ENCODE data around the gene LCP2. TPM values are rescaled to one million over a fixed set of nuclear protein-coding genes. Genes with fewer than 3 reads are reported as not detected.

Gene LCP2
- total and polyA plus RNA-seq, 2 donors from 2014 or later: 4.6 to 48.8 TPM

GRCh38 chr5:170338933-170339779 is 41.6 kb upstream of the LCP2 start:
- intact Hi-C loops (cut with DNase I): no loop called here
- Histone ChIP-seq H3K9me3 (ENCODE audit: control insufficient read depth in 2 of 3, insufficient read depth in 1 of 3, low read length in 3 of 3) (no peaks in the 10 kb centered on the region), H3K4me1 (ENCODE audit: control insufficient read depth in 2 of 3, insufficient read depth in 2 of 3, low read depth in 1 of 3, low read length in 3 of 3) (no peaks in the 10 kb centered on the region), H3K27ac (ENCODE audit: low read depth in 2 of 2, low read length in 2 of 2) (no peak overlapping the region), H3K4me3 (ENCODE audit: low read length in 3 of 3) (no peak overlapping the region), H3K27me3 (ENCODE audit: control insufficient read depth, insufficient read depth, low read length) (no peaks in the 10 kb centered on the region), H3K9ac (ENCODE audit: low read length in 3 of 3) (no peak overlapping the region), H3K36me3 (ENCODE audit: control insufficient read depth in 2 of 3, insufficient read depth in 3 of 3, low read length in 3 of 3) (no peaks in the 10 kb centered on the region)
- no peak for DNase-seq
- no peak for FAIRE-seq
- peak; percentile 22 for TF ChIP-seq CTCF (IDR thresholded peaks at IDR 0.05; ENCODE audit: borderline replicate concordance, extremely low read depth, insufficient read depth)

- H3K36me3 ChIP-seq (ENCODE audit: control insufficient read depth in 2 of 3, insufficient read depth in 3 of 3, low read length in 3 of 3): no peaks in the 10 kb centered on the region
- H3K9ac ChIP-seq (ENCODE audit: low read length in 3 of 3): no peak overlapping the region
- no peak for TF ChIP-seq CTCF (IDR thresholded peaks at IDR 0.05; ENCODE audit: borderline replicate concordance, extremely low read depth, insufficient read depth)
- FAIRE-seq (no peak), DNase-seq (no peak)
- H3K27me3 ChIP-seq (ENCODE audit: control insufficient read depth, insufficient read depth, low read length): no peaks in the 10 kb centered on the region
- intact Hi-C loops (cut with DNase I): no loop called here
- H3K9me3 ChIP-seq (ENCODE audit: control insufficient read depth in 2 of 3, insufficient read depth in 1 of 3, low read length in 3 of 3): no peaks in the 10 kb centered on the region
- H3K4me1 ChIP-seq (ENCODE audit: control insufficient read depth in 2 of 3, insufficient read depth in 2 of 3, low read depth in 1 of 3, low read length in 3 of 3): no peaks in the 10 kb centered on the region
- no peak overlapping the region for H3K27ac ChIP-seq (ENCODE audit: low read depth in 2 of 2, low read length in 2 of 2)
- H3K4me3 ChIP-seq (ENCODE audit: low read length in 3 of 3): no peak overlapping the region
Observed at GRCh38 chr5:170338291-170338690, 40.7 kb upstream of the LCP2 start.

GRCh38 chr5:170337045-170337733 is 39.6 kb upstream of the LCP2 start:
- Histone ChIP-seq H3K9ac (ENCODE audit: low read length in 3 of 3) (no peak overlapping the region), H3K36me3 (ENCODE audit: control insufficient read depth in 2 of 3, insufficient read depth in 3 of 3, low read length in 3 of 3) (no peaks in the 10 kb centered on the region), H3K4me3 (ENCODE audit: low read length in 3 of 3) (no peak overlapping the region), H3K27me3 (ENCODE audit: control insufficient read depth, insufficient read depth, low read length) (no peaks in the 10 kb centered on the region), H3K27ac (ENCODE audit: low read depth in 2 of 2, low read length in 2 of 2) (no peak overlapping the region), H3K4me1 (ENCODE audit: control insufficient read depth in 2 of 3, insufficient read depth in 2 of 3, low read depth in 1 of 3, low read length in 3 of 3) (no peaks in the 10 kb centered on the region), H3K9me3 (ENCODE audit: control insufficient read depth in 2 of 3, insufficient read depth in 1 of 3, low read length in 3 of 3) (no peaks in the 10 kb centered on the region)
- no peak for TF ChIP-seq CTCF (IDR thresholded peaks at IDR 0.05; ENCODE audit: borderline replicate concordance, extremely low read depth, insufficient read depth)
- no peak for DNase-seq
- intact Hi-C loops (cut with DNase I): no loop called here
- FAIRE-seq: no peak

All from kidney (tissue), 14 donors.